H9 (cell line): ENCODE measurements around the gene PLXNA1. TPM values are rescaled to one million over a fixed set of nuclear protein-coding genes. Genes with fewer than 3 reads are reported as not detected.

Experiments used
- DNase-seq: peaks from one replicate; pipeline ENCODE4 v3.0.0-alpha.2; 2017
- H2AFZ ChIP-seq: one replicate; pipeline ENCODE4 v1.6.1; 2013; ENCODE audit warnings: mild to moderate bottlenecking, low read length, control low read depth, moderate library complexity
- H2AK5ac ChIP-seq: 2 replicates; pipeline ENCODE4 v1.6.1; 2013; ENCODE audit warnings: low read length, control low read depth, mixed read lengths; ENCODE audit not compliant: insufficient read length
- H2BK120ac ChIP-seq: one replicate; pipeline ENCODE4 v1.6.1; 2013; ENCODE audit warnings: low read depth, mild to moderate bottlenecking, low read length, control low read depth, inconsistent platforms; ENCODE audit not compliant: poor library complexity, severe bottlenecking
- H2BK12ac ChIP-seq: 2 replicates; pipeline ENCODE4 v1.6.1; 2013; ENCODE audit warnings: low read length, control low read depth, mixed read lengths, low read depth; ENCODE audit not compliant: insufficient read length
- H2BK15ac ChIP-seq: 2 replicates; pipeline ENCODE4 v1.6.1; 2013; ENCODE audit warnings: low read depth, low read length, control low read depth
- H2BK20ac ChIP-seq: one replicate; pipeline ENCODE4 v1.6.1; 2013; ENCODE audit warnings: low read depth, mild to moderate bottlenecking, low read length, control low read depth, inconsistent platforms; ENCODE audit not compliant: poor library complexity, severe bottlenecking
- H2BK5ac ChIP-seq: 2 replicates; pipeline ENCODE4 v1.6.1; 2013; ENCODE audit warnings: low read length, control low read depth, mixed read lengths; ENCODE audit not compliant: insufficient read length
- H3K14ac ChIP-seq: 2 replicates; pipeline ENCODE4 v1.6.1; 2013; ENCODE audit warnings: low read length, control low read depth; ENCODE audit not compliant: insufficient read depth
- H3K18ac ChIP-seq: 2 replicates; pipeline ENCODE4 v1.6.1; 2013; ENCODE audit warnings: low read depth, mild to moderate bottlenecking, mixed read lengths, low read length, control low read depth; ENCODE audit not compliant: insufficient read length
- H3K23ac ChIP-seq: 2 replicates; pipeline ENCODE4 v1.6.1; 2013; ENCODE audit warnings: low read length, control low read depth, mixed read lengths, low read depth; ENCODE audit not compliant: insufficient read length
- H3K23me2 ChIP-seq: 2 replicates; pipeline ENCODE4 v1.6.1; 2013; ENCODE audit warnings: low read depth, mild to moderate bottlenecking, mixed read lengths, low read length, control low read depth; ENCODE audit not compliant: insufficient read length, poor library complexity, severe bottlenecking
- H3K27ac ChIP-seq: 2 replicates; pipeline ENCODE4 v1.5.1; 2013; ENCODE audit warnings: low read length, control low read depth, mixed read lengths, low read depth; ENCODE audit not compliant: insufficient read length
- H3K27me3 ChIP-seq: 2 replicates; pipeline ENCODE4 v1.6.1; 2013; ENCODE audit warnings: low read length, control low read depth, inconsistent platforms; ENCODE audit not compliant: insufficient read depth
- H3K4ac ChIP-seq: 2 replicates; pipeline ENCODE4 v1.6.1; 2013; ENCODE audit warnings: low read depth, mild to moderate bottlenecking, control low read depth, inconsistent platforms, low read length, moderate library complexity
- H3K4me1 ChIP-seq: 2 replicates; pipeline ENCODE4 v1.6.1; 2013; ENCODE audit warnings: low read length, control low read depth, inconsistent platforms; ENCODE audit not compliant: insufficient read depth
- H3K4me2 ChIP-seq: 2 replicates; pipeline ENCODE4 v1.6.1; 2013; ENCODE audit warnings: low read length, control low read depth, mixed read lengths; ENCODE audit not compliant: insufficient read length, insufficient read depth
- H3K56ac ChIP-seq: 2 replicates; pipeline ENCODE4 v1.6.1; 2013; ENCODE audit warnings: low read depth, mild to moderate bottlenecking, mixed read lengths, low read length, control low read depth; ENCODE audit not compliant: insufficient read length
- H3K79me1 ChIP-seq: 2 replicates; pipeline ENCODE4 v1.6.1; 2013; ENCODE audit warnings: low read depth, mild to moderate bottlenecking, moderate library complexity, low read length, control low read depth, inconsistent platforms; ENCODE audit not compliant: insufficient read depth, poor library complexity, severe bottlenecking
- H3K79me2 ChIP-seq: 2 replicates; pipeline ENCODE4 v1.6.1; 2013; ENCODE audit warnings: low read length, control low read depth, inconsistent platforms; ENCODE audit not compliant: insufficient read depth
- H3K9ac ChIP-seq: 2 replicates; pipeline ENCODE4 v1.6.1; 2013; ENCODE audit warnings: low read length, control low read depth, mixed read lengths; ENCODE audit not compliant: insufficient read length; ENCODE audit errors: extremely low read depth
- H3K9me3 ChIP-seq: one replicate; pipeline ENCODE4 v1.6.1; 2013; ENCODE audit warnings: low read depth, low read length, inconsistent platforms; ENCODE audit not compliant: control insufficient read depth
- H3T11ph ChIP-seq: one replicate; pipeline ENCODE4 v1.6.1; 2013; ENCODE audit warnings: mild to moderate bottlenecking, low read length, control low read depth, inconsistent platforms
- H4K20me1 ChIP-seq: one replicate; pipeline ENCODE4 v1.6.1; 2013; ENCODE audit not compliant: control insufficient read depth, insufficient read length, insufficient read depth
- H4K5ac ChIP-seq: 2 replicates; pipeline ENCODE4 v1.6.1; 2013; ENCODE audit warnings: low read depth, mild to moderate bottlenecking, mixed read lengths, low read length, control low read depth; ENCODE audit not compliant: insufficient read length
- H4K8ac ChIP-seq: replicated peaks from 2 replicates; pipeline ENCODE4 v1.6.1; 2013; ENCODE audit warnings: low read length, control low read depth, mixed read lengths, low read depth; ENCODE audit not compliant: insufficient read length
- H4K91ac ChIP-seq: 2 replicates; pipeline ENCODE4 v1.6.1; 2013; ENCODE audit warnings: low read depth, mild to moderate bottlenecking, moderate library complexity, mixed read lengths, low read length, control low read depth; ENCODE audit not compliant: insufficient read length
- H3K27ac Mint-ChIP-seq, 3 experiments: 2 replicates in 2 of 3; 3 replicates in 1 of 3; pipeline ENCODE4 v1.8.0; 2020 to 2021; ENCODE audit warnings: mixed read lengths in 3 of 3, mild to moderate bottlenecking in 1 of 3, moderate library complexity in 1 of 3
- H3K27me3 Mint-ChIP-seq: 2 replicates; pipeline ENCODE4 v1.8.0; 2021; ENCODE audit warnings: low read depth, mild to moderate bottlenecking, moderate library complexity, mixed read lengths
- H3K36me3 Mint-ChIP-seq, 3 experiments: 2 replicates in 2 of 3; 3 replicates in 1 of 3; pipeline ENCODE4 v1.8.0; 2020 to 2021; ENCODE audit warnings: low read depth in 3 of 3, mixed read lengths in 3 of 3; ENCODE audit not compliant: insufficient read depth in 1 of 3
- H3K4me1 Mint-ChIP-seq, 2 experiments: 2 replicates each; pipeline ENCODE4 v1.8.0; 2020; ENCODE audit warnings: mixed read lengths in 2 of 2
- H3K4me3 Mint-ChIP-seq, 2 experiments: 2 replicates in 1 of 2; 3 replicates in 1 of 2; pipeline ENCODE4 v1.8.0; 2020 to 2021; ENCODE audit warnings: mild to moderate bottlenecking in 2 of 2, mixed read lengths in 2 of 2, moderate library complexity in 1 of 2
- H3K9me3 Mint-ChIP-seq, 2 experiments: 2 replicates in 1 of 2; 3 replicates in 1 of 2; pipeline ENCODE4 v1.8.0; 2020; ENCODE audit warnings: mild to moderate bottlenecking in 2 of 2, mixed read lengths in 2 of 2, moderate library complexity in 1 of 2
- WGBS: extraction: QIAGEN DNeasy Blood & Tissue Kit; methylation state at CpG from one replicate; pipeline ENCODE4 v1.1.7; 2013; ENCODE audit warnings: missing lambda C conversion rate, low lambda C conversion rate, mixed read lengths; ENCODE audit not compliant: insufficient read length; ENCODE audit errors: extremely low coverage; 5-methylcytosine and 5-hydroxymethylcytosine counted together
- total RNA-seq: library from RNA; stranded (reverse); gene quantifications from 2 replicates; pipeline ENCODE4 v1.2.1, GENCODE V29; 2021
- TF ChIP-seq, protein P1 (sequence below): fragments of 200-600 bp; sonication (generic); conservative IDR thresholded peaks from 3 replicates; pipeline ENCODE4 v1.8.0; 2021; ENCODE audit warnings: antibody characterized with exemption, mild to moderate bottlenecking

PLXNA1 gene
- total RNA-seq, 1 experiment from 2014 or later: 42.1 TPM

DNA sequence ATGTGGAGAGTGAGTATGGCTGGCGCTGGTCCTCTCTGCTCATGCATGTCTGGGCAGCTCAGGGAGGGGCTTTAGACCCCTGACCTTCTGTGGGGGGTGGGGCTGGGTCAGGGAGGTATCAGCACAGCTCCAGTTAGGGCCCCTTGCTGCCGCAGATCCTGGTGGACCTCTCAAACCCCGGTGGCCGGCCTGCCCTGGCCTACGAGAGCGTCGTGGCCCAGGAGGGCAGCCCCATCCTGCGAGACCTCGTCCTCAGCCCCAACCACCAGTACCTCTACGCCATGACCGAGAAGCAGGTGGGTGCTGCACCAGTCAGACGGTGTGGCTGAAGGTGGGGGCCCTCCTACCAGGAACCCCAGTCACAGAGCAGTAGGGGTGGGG, 20.2 kb downstream of the PLXNA1 start:
- Mint-ChIP-seq H3K27ac (no peak overlapping the region), H3K4me3 (no peak overlapping the region), H3K27me3 (no peaks in the 10 kb centered on the region), H3K4me1 (peaks cover 11 to 20% of the 10 kb centered on the region in 2 experiments), H3K36me3 (peaks cover 2 to 23% (median 13%) of the 10 kb centered on the region in 3 experiments; a peak in 6 of 7 replicates), H3K9me3 (no peaks in the 10 kb centered on the region)
- no peaks in the 10 kb centered on the region for H3K9me3 ChIP-seq
- no peaks in the 10 kb centered on the region for H3K27me3 ChIP-seq
- no peak overlapping the region for H2BK15ac ChIP-seq
- no peak overlapping the region for H4K5ac ChIP-seq
- DNase-seq: no peak
- H3K9ac ChIP-seq: no peak overlapping the region
- H2BK20ac ChIP-seq: no peak overlapping the region
- H4K91ac ChIP-seq: peak overlapping the region; percentile 62
- H2AK5ac ChIP-seq: no peak overlapping the region
- H3K79me1 ChIP-seq: no peaks in the 10 kb centered on the region
- H3K23me2 ChIP-seq: no peaks in the 10 kb centered on the region
- no CpG with 5 or more reads among the region's 12 CpGs for WGBS
- no peak overlapping the region for H2BK5ac ChIP-seq
- H3K4me2 ChIP-seq: no peak overlapping the region
- H3K27ac ChIP-seq: no peak overlapping the region
- H3K23ac ChIP-seq: no peak overlapping the region
- peaks cover 4% of the 10 kb centered on the region; the same call in 1 of the 2 replicates for H3K4me1 ChIP-seq
- H3K14ac ChIP-seq: no peak overlapping the region
- no peak overlapping the region for H2AFZ ChIP-seq
- no peak overlapping the region for H3K56ac ChIP-seq
- H3K79me2 ChIP-seq: no peaks in the 10 kb centered on the region; the same call in 1 of the 2 replicates
- TF ChIP-seq, protein P1, sequence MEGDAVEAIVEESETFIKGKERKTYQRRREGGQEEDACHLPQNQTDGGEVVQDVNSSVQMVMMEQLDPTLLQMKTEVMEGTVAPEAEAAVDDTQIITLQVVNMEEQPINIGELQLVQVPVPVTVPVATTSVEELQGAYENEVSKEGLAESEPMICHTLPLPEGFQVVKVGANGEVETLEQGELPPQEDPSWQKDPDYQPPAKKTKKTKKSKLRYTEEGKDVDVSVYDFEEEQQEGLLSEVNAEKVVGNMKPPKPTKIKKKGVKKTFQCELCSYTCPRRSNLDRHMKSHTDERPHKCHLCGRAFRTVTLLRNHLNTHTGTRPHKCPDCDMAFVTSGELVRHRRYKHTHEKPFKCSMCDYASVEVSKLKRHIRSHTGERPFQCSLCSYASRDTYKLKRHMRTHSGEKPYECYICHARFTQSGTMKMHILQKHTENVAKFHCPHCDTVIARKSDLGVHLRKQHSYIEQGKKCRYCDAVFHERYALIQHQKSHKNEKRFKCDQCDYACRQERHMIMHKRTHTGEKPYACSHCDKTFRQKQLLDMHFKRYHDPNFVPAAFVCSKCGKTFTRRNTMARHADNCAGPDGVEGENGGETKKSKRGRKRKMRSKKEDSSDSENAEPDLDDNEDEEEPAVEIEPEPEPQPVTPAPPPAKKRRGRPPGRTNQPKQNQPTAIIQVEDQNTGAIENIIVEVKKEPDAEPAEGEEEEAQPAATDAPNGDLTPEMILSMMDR: no peak
- no peak overlapping the region for H3K18ac ChIP-seq
- no peak overlapping the region for H2BK12ac ChIP-seq
- no peak overlapping the region; the same call in 1 of the 2 replicates for H3K4ac ChIP-seq
- H4K8ac ChIP-seq: no peak overlapping the region
- no peak overlapping the region for H2BK120ac ChIP-seq
- H3T11ph ChIP-seq: no peak overlapping the region
- H4K20me1 ChIP-seq: peaks cover 2% of the 10 kb centered on the region
